ENCODE data around the gene TCF12. TPM values are rescaled to one million over a fixed set of nuclear protein-coding genes. Genes with fewer than 3 reads are reported as not detected.
A peak's percentile ranks its signal among the peaks of the same experiment; 100 is the strongest.
"Not testable (repeated sequence)": the region's sequence is repeated elsewhere in the genome, so short reads cannot be mapped to it uniquely, and the experiment has no call there.

The TCF12 gene
- total RNA-seq, 1 donor from 2014 or later, result 155 TPM

DNA sequence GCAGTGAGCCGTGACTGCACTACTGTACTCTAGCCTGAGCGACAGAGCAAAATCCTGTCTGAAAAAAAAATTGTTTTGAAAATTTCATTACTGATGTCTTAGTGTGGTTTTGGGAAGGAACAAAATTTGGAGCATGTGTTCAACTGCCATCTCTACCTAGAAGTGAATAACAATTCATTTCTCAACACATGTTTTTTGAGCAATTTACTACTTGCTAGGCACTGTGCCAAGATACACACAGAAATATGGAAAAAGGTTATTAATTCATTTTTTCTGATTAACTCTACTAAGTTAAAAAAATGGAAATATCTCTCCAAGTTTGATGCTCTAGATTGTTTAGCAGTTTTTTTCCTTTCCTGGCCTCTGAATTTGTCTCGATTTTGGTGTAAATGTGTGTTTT lies 5.2 kb upstream of the TCF12 start:
- DNase-seq (ENCODE audit: low spot score) (no peak), ATAC-seq (no peak)
- intact Hi-C loops (cut with DNase I), result no loop called here

DNA sequence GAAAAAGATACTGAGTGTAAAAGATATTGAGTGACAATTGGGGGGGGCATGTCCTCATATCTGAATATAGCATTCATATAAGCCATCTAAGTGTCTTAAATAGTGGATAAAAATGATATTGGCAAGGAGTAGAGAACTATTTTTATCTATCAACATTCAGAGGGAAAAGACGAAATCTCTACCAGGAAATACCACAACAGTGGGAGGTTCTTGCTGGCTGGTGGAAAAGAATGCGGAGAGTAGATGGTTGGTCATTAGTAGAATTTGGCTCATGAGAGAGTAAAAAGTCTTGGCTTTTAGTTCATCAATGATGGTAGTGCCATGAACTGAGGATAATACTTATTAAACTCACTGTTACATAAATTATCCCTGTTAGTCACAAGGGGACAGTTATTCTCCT lies 4.8 kb upstream of the TCF12 start:
- DNase-seq (ENCODE audit: low spot score), result no peak
- intact Hi-C loops (cut with DNase I), result no loop called here
- ATAC-seq, result no peak

GRCh38 chr15:56915888-56916287 lies 2.6 kb upstream of the TCF12 start:
- intact Hi-C loops (cut with DNase I), result no loop called here
- no peak for ATAC-seq
- DNase-seq (ENCODE audit: low spot score), result no peak

GRCh38 chr15:56916825-56917477 lies 1.5 kb upstream of the TCF12 start:
- no peak for ATAC-seq
- intact Hi-C loops (cut with DNase I), result no loop called here
- DNase-seq (ENCODE audit: low spot score), result no peak

DNA sequence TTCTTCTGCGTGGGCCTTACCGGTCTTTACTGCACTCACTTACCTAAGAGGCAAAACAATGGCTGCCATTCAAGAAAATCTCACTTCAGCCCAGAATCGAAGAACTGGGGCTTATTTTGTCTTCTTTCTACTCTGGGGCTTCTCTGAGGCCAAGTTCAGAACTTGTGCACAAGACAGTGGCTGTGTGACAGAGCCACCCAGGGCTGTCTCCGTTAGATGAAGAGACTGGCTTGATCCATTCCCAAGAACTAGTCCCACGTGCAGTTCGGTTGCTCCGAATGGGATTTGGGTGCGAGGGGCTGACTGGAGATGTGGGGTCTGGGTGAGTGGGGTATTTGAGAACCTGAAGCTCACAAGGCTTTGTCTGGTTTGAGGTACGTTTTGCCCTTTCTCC lies 795 bp upstream of the TCF12 start:
- intact Hi-C loops (cut with DNase I), result loop anchor here (2.0 kb wide), 1 partner anchor 31 kb away; no protein-coding TSS in a partner anchor
- peak; percentile 36 for ATAC-seq
- DNase-seq (ENCODE audit: low spot score), result no peak

DNA sequence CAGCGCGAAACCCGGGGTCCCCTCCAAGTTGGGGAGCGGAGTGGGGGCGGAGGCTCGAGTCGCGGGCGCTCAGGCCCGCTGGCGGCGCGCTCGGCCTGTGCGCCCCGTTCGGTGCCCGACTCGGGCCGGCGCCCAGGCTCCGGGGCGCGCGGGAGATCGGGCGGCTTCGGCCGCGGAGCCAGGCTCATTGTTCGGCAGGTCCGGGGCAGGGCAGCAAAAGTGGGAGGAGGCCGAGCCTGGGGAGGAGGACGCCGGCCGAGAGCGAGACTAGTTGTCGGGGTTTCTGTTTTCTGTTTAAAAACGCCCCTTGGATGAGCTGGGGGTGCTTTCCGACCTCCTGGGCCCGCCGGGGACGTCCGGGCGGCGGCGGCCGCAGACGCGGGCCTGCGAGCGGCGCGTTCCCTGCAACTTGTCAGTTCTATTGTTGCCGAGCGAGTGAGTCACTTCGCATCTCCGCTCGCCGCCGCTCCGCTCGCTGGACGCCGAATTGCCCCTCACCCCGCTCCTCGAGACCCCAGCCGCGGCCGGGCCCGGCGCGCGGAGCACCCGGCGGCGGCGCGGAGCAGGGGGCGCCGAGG lies 676 bp downstream of the TCF12 start:
- DNase-seq (ENCODE audit: low spot score) (peak; percentile 68), ATAC-seq (no peak)
- intact Hi-C loops (cut with DNase I), result loop anchor here (2.0 kb wide), 1 partner anchor 32 kb away; no protein-coding TSS in a partner anchor

GRCh38 chr15:56919609-56920366 lies 1.3 kb downstream of the TCF12 start:
- ATAC-seq (no peak), DNase-seq (ENCODE audit: low spot score) (peak; percentile 64)
- intact Hi-C loops (cut with DNase I), result loop anchor here (2.0 kb wide), 1 partner anchor 33 kb away; no protein-coding TSS in a partner anchor

GRCh38 chr15:56920367-56920627 lies 1.9 kb downstream of the TCF12 start:
- intact Hi-C loops (cut with DNase I), result no loop called here
- ATAC-seq (no peak), DNase-seq (ENCODE audit: low spot score) (no peak)

DNA sequence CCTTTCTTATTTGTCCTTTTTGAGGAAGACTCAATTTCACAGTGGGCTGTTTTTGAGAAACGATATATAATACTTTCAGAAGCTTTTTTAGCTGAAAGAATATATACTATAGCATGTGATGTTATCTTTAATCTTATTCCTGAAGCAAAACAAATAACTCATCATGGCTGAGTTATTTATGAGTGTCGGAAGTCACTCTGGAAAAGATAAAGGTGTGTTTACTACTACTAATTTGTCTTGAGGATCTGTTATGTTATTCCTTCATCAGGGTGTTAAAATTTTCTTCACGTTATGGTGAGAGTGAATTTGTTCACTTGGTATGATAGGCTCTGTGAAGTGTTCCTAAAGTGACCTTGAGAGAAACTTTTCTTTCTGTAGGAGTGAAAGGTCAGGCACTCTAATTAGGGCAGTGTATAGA lies 4.7 kb downstream of the TCF12 start:
- DNase-seq (ENCODE audit: low spot score) (no peak), ATAC-seq (no peak)
- intact Hi-C loops (cut with DNase I), result no loop called here

GRCh38 chr15:56927816-56928215 lies 9.4 kb downstream of the TCF12 start:
- intact Hi-C loops (cut with DNase I), result no loop called here

GRCh38 chr15:56929399-56929798 lies 11.0 kb downstream of the TCF12 start:
- intact Hi-C loops (cut with DNase I), result no loop called here
- no peak for ATAC-seq
- DNase-seq (ENCODE audit: low spot score), result no peak

More at GRCh38 chr15:56927816-56928215, 9.4 kb downstream of the TCF12 start:
- DNase-seq (ENCODE audit: low spot score), result no peak
- no peak for ATAC-seq

DNA sequence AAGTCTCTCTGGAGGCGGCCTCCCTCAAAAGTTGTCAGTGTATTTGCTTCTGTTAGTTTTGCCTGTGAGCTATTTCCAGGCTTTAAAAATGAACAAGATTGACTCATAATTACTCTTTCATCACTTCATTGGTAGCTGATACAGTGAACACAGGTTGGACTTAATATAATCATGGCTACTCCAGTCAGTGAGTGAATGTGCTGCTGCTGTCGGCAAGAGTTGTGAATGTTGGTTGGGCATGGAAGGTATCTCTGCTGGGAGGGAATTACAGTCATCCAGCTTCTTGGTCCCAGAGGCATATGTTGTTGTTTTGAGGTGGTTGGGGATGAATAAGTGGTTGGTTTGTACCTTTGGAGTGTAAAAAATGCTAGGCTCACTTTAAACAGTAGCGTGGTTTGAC lies 11.5 kb downstream of the TCF12 start:
- no peak for DNase-seq (ENCODE audit: low spot score)
- peak; percentile 32 for ATAC-seq
- intact Hi-C loops (cut with DNase I), result no loop called here

- ATAC-seq, result peak; percentile 57
- intact Hi-C loops (cut with DNase I), result no loop called here
- no peak for DNase-seq (ENCODE audit: low spot score)
Measured at GRCh38 chr15:56930669-56931313, 12.3 kb downstream of the TCF12 start.

GRCh38 chr15:56931639-56932508 lies 13.4 kb downstream of the TCF12 start:
- intact Hi-C loops (cut with DNase I), result no loop called here
- ATAC-seq (peak; percentile 42), DNase-seq (ENCODE audit: low spot score) (no peak)

- DNase-seq (ENCODE audit: low spot score); ATAC-seq; intact Hi-C loops (cut with DNase I): not testable (repeated sequence)
Measured at GRCh38 chr15:56932509-56932868, 14.0 kb downstream of the TCF12 start.

DNA sequence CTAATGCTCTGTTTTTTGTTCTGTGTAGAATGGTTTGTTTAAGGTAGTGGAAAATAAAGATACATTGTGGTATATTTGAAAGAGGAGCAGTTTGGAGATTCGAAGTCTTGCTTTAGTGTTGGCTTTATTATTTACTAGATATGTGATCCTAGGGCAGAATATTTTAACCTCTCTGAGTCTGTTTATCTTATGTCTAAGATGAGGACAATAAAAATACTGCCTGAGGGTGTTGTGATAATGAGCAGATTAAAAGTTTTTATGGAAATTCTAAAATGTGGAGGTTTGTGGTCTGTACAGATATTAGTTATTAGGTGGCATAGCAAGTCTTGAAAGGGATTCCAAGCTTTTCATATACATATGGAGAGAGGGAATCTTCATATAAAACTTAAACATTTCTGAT lies 15.0 kb downstream of the TCF12 start:
- ATAC-seq, result no peak
- intact Hi-C loops (cut with DNase I), result no loop called here
- DNase-seq (ENCODE audit: low spot score), result no peak

DNA sequence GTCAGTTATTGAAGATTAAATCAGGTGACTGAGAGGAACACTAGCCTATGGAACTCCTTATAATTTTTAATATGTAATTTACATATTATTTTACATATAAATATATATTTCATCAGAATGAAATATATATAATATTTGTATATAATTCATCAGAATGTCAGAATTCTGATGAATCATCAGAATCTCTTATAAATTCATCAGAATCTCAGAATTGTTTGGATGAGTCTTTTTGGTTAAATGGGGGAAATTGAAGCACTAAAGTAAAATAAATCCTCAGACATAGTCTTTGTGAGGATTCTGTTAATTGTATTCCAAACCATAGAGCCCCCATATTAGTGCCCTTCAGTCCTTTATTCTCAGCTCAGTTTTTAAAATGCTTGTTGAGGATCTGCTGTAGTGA lies 15.4 kb downstream of the TCF12 start:
- ATAC-seq (no peak), DNase-seq (ENCODE audit: low spot score) (no peak)
- intact Hi-C loops (cut with DNase I), result no loop called here

GRCh38 chr15:56934269-56934668 lies 15.8 kb downstream of the TCF12 start:
- ATAC-seq (no peak), DNase-seq (ENCODE audit: low spot score) (no peak)
- intact Hi-C loops (cut with DNase I), result no loop called here

GRCh38 chr15:56936929-56937328 lies 18.5 kb downstream of the TCF12 start:
- ATAC-seq (no peak), DNase-seq (ENCODE audit: low spot score) (no peak)
- intact Hi-C loops (cut with DNase I), result no loop called here
